HepG2 (cell line): ENCODE results near the gene PLD1. TPM values are rescaled to one million over a fixed set of nuclear protein-coding genes. Genes with fewer than 3 reads are reported as not detected.

Experiments
- ARNT2 ChIP-seq: sonication (generic); formaldehyde crosslinking; IDR thresholded peaks from 2 replicates; pipeline ENCODE4 v1.8.0; 2022; ENCODE audit warnings: mild to moderate bottlenecking, low read depth, missing genetic modification reagents, moderate library complexity
- CBX2 ChIP-seq, 2 experiments: fragments of 200-600 bp in 1 of 2; sonication (generic); formaldehyde crosslinking in 1 of 2; IDR thresholded peaks; 2 replicates each; pipeline versions ENCODE4 v1.7.0 to v1.8.1; 2018 to 2022; ENCODE audit warnings: low read depth in 2 of 2, low read length in 1 of 2, mild to moderate bottlenecking in 1 of 2, missing genetic modification reagents in 1 of 2
- CEBPB ChIP-seq: IDR thresholded peaks from 2 replicates; pipeline ENCODE4 v1.6.1; 2011; ENCODE audit warnings: low read depth, low read length, improper control_type of control experiment, borderline replicate concordance
- HDAC2 ChIP-seq: sonication (generic); formaldehyde crosslinking; IDR thresholded peaks from 2 replicates; pipeline ENCODE4 v1.4.0; 2020; ENCODE audit warnings: missing genetic modification reagents
- HNRNPH1 ChIP-seq: fragments of 200-400 bp; formaldehyde crosslinking; optimal IDR thresholded peaks from 2 replicates; pipeline ENCODE3; 2017; ENCODE audit warnings: mild to moderate bottlenecking, low read depth, low read length
- JDP2 ChIP-seq: sonication (generic); formaldehyde crosslinking; IDR thresholded peaks from 2 replicates; pipeline ENCODE4 v1.8.1; 2022; ENCODE audit warnings: missing genetic modification reagents, borderline replicate concordance
- NCOA2 ChIP-seq: sonication (generic); formaldehyde crosslinking; IDR thresholded peaks from 2 replicates; pipeline ENCODE4 v1.8.0; 2022; ENCODE audit warnings: inconsistent platforms
- NPAS2 ChIP-seq: sonication (generic); formaldehyde crosslinking; IDR thresholded peaks from 2 replicates; pipeline ENCODE4 v1.8.0; 2022; ENCODE audit warnings: mild to moderate bottlenecking, missing genetic modification reagents, borderline replicate concordance
- RFX3 ChIP-seq: IDR thresholded peaks from 2 replicates; pipeline ENCODE4 v1.6.1; 2016; ENCODE audit warnings: missing biosample characterization, missing genetic modification reagents
- SRSF1 ChIP-seq: fragments of 200-400 bp; formaldehyde crosslinking; optimal IDR thresholded peaks from 2 replicates; pipeline ENCODE3; 2017; ENCODE audit warnings: mild to moderate bottlenecking, low read depth, low read length, moderate library complexity
- TAF15 ChIP-seq: fragments of 200-400 bp; formaldehyde crosslinking; IDR thresholded peaks from one replicate; pipeline ENCODE4 v1.6.1; 2018; ENCODE audit warnings: mild to moderate bottlenecking, low read depth, low read length; ENCODE audit not compliant: poor library complexity, severe bottlenecking
- U2AF2 ChIP-seq: fragments of 200-400 bp; formaldehyde crosslinking; IDR thresholded peaks from 2 replicates; pipeline ENCODE4 v1.6.1; 2017; ENCODE audit warnings: low read depth, mild to moderate bottlenecking, low read length
- XRCC5 ChIP-seq: fragments of 200-400 bp; formaldehyde crosslinking; optimal IDR thresholded peaks from 2 replicates; pipeline ENCODE3; 2017; ENCODE audit warnings: mild to moderate bottlenecking, low read length
- ZBTB26 ChIP-seq: IDR thresholded peaks from 2 replicates; pipeline ENCODE4 v1.6.1; 2016; ENCODE audit warnings: missing compliant biosample characterization, missing genetic modification reagents, borderline replicate concordance
- ZC3H13 ChIP-seq: sonication (generic); formaldehyde crosslinking; IDR thresholded peaks from 2 replicates; pipeline ENCODE4 v1.8.1; 2023; ENCODE audit warnings: mild to moderate bottlenecking, missing genetic modification reagents, moderate library complexity
- ZNF33B ChIP-seq: sonication (generic); formaldehyde crosslinking; IDR thresholded peaks from 2 replicates; pipeline ENCODE4 v1.5.1; 2020; ENCODE audit warnings: mild to moderate bottlenecking, missing genetic modification reagents
- ZNF546 ChIP-seq: sonication (generic); formaldehyde crosslinking; conservative IDR thresholded peaks from 2 replicates; pipeline ENCODE4 v1.8.1; 2023; ENCODE audit warnings: mild to moderate bottlenecking, missing genetic modification reagents
- ZNF746 ChIP-seq: sonication (generic); formaldehyde crosslinking; IDR thresholded peaks from 2 replicates; pipeline ENCODE4 v1.8.0; 2022; ENCODE audit warnings: mild to moderate bottlenecking, missing genetic modification reagents
- ZNF788 ChIP-seq: sonication (generic); formaldehyde crosslinking; IDR thresholded peaks from 2 replicates; pipeline ENCODE4 v1.5.0; 2020; ENCODE audit warnings: mild to moderate bottlenecking, missing genetic modification reagents, borderline replicate concordance
- ZUFSP ChIP-seq: sonication (generic); formaldehyde crosslinking; IDR thresholded peaks from 2 replicates; pipeline ENCODE4 v1.9.0; 2021; ENCODE audit warnings: missing genetic modification reagents, mild to moderate bottlenecking, borderline replicate concordance
- polyA plus RNA-seq, 8 experiments: library from polyadenylated mRNA; depleted of rRNA in 3 of 8; stranded (reverse) in 7 of 8; unstranded in 1 of 8; fragments of >200 nt; fragmentation: Illumina TruSeq in 4 of 8; extraction: Trizol in 4 of 8; gene quantifications; 2 replicates each; pipeline versions ENCODE4 v1.2.1 to v1.2.3, GENCODE V29; 2011 to 2016; ENCODE audit warnings: low read depth in 4 of 8, missing spikeins in 1 of 8, mixed read lengths in 1 of 8; ENCODE audit not compliant: insufficient read depth in 1 of 8
- total RNA-seq, 5 experiments: library from RNA; depleted of rRNA; stranded (reverse); fragments of >200 nt; fragmentation: Illumina TruSeq; extraction: Trizol; gene quantifications; 2 replicates each; pipeline ENCODE4 v1.2.3, GENCODE V29; 2016; ENCODE audit warnings: low read depth in 1 of 5
- TF ChIP-seq, protein P1 (sequence below): sonication (generic); formaldehyde crosslinking; conservative IDR thresholded peaks from 2 replicates; pipeline ENCODE4 v1.4.0; 2020; ENCODE audit warnings: missing genetic modification reagents
- TF ChIP-seq, protein P2 (sequence below): IDR thresholded peaks from 2 replicates; pipeline ENCODE4 v1.6.1; 2016; ENCODE audit warnings: low read depth

PLD1 gene
- total and polyA plus RNA-seq, 2 of the 13 experiments (the other 11 are each of a cell fraction or from before 2014, with no cell fraction given): 27.1 to 59.4 TPM

DNA sequence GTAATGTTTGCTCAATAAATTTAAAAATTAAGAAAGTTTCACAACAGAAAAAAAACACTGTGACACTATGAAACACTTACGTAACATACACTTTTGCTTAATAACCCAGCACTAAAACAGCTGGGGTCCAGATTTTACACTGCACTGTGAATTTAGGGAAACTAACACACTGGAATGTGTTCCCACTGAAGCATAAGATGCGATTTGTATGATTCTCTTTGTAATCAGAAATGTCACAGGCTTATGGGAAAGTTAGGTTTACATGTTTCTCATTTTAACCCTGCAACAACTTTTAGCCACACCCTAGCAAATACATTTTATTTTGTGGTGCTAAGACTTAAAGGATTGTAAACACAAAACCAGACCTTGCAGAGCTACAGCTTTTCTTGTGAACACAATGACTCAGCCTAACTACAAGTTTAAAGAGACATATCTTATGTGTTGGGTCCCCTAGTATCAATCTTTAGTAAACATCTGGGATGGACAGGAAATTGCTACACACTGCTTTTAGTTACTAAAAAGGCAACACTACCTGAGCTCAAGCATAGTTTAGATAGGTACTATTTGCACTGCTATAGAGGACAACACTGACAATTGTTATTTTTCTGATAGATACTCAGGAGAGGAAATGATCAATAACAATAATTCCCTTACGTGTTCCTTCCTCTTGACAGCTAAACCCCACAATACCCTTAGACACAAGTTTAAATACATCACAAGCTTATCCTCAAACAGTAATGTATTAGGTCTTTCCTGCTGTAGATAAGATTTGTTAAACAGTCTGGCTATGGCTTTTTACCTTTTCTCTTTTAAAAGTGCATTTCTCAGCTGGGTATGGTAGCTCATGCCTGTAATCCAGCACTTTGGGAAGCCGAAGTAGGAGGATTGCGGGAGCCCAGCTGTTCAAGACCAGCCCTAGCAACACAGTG lies 3.8 kb downstream of the PLD1 start (continued):
- no peak for TF ChIP-seq ZUFSP (CRISPR knock-in tag)
- TF ChIP-seq HDAC2 (CRISPR knock-in tag): peak; percentile 89
- TF ChIP-seq, protein P1, sequence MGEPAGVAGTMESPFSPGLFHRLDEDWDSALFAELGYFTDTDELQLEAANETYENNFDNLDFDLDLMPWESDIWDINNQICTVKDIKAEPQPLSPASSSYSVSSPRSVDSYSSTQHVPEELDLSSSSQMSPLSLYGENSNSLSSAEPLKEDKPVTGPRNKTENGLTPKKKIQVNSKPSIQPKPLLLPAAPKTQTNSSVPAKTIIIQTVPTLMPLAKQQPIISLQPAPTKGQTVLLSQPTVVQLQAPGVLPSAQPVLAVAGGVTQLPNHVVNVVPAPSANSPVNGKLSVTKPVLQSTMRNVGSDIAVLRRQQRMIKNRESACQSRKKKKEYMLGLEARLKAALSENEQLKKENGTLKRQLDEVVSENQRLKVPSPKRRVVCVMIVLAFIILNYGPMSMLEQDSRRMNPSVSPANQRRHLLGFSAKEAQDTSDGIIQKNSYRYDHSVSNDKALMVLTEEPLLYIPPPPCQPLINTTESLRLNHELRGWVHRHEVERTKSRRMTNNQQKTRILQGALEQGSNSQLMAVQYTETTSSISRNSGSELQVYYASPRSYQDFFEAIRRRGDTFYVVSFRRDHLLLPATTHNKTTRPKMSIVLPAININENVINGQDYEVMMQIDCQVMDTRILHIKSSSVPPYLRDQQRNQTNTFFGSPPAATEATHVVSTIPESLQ (CRISPR knock-in tag): no peak
- no peak; the same call in 1 of the 2 replicates for TF ChIP-seq ZNF33B (CRISPR knock-in tag)
- TF ChIP-seq U2AF2: no peak
- peak; percentile 62; the same call in 1 of the 2 replicates for TF ChIP-seq ARNT2
- TF ChIP-seq ZBTB26: no peak
- TF ChIP-seq ZNF788 (CRISPR knock-in tag): no peak; the same call in 1 of the 2 replicates
- TF ChIP-seq SRSF1: no peak
- TF ChIP-seq, protein P2, sequence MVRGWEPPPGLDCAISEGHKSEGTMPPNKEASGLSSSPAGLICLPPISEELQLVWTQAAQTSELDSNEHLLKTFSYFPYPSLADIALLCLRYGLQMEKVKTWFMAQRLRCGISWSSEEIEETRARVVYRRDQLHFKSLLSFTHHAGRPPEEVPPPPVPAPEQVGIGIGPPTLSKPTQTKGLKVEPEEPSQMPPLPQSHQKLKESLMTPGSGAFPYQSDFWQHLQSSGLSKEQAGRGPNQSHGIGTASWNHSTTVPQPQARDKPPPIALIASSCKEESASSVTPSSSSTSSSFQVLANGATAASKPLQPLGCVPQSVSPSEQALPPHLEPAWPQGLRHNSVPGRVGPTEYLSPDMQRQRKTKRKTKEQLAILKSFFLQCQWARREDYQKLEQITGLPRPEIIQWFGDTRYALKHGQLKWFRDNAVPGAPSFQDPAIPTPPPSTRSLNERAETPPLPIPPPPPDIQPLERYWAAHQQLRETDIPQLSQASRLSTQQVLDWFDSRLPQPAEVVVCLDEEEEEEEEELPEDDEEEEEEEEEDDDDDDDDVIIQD: 0 out of 2 replicates have a peak, but pooled peaks have one; percentile 58
- no peak for TF ChIP-seq NPAS2 (CRISPR knock-in tag)
- TF ChIP-seq ZNF746: no peak
- peak; percentile 98 for TF ChIP-seq NCOA2
- peak; percentile 77; the same call in 1 of the 2 replicates for TF ChIP-seq CEBPB
- TF ChIP-seq ZC3H13: peak; percentile 25; the same call in 1 of the 2 replicates
- TF ChIP-seq HNRNPH1: no peak
- TF ChIP-seq RFX3: no peak
- TF ChIP-seq TAF15: no peak
- TF ChIP-seq JDP2: no peak
- no peak for TF ChIP-seq XRCC5
- no peak for TF ChIP-seq ZNF546 (CRISPR knock-in tag)
- TF ChIP-seq CBX2 (IDR thresholded peaks at IDR 0.05; ENCODE audit: low read depth, low read length): no peak
- no peak for TF ChIP-seq CBX2 (CRISPR knock-in tag; IDR thresholded peaks at IDR 0.05; ENCODE audit: low read depth)
